Activated CD8-positive, alpha-beta memory T cell treated with anti-CD3 and anti-CD28 coated beads, Interleukin-2, amount 50 U/mL, for 24 hours (primary cell): ENCODE data around the gene SCARB2.

Source experiments
- DNase-seq: peaks from one replicate; pipeline ENCODE4 v3.0.0-alpha.2; 2020; ENCODE audit errors: extremely low read depth

Gene SCARB2

GRCh38 chr4:76198411-76199237 lies 15.0 kb downstream of the SCARB2 start:
- DNase-seq: no peak

- no peak for DNase-seq
These were observed 15.6 kb downstream of the SCARB2 start for GRCh38 chr4:76197971-76198410.

GRCh38 chr4:76197031-76197743 lies 16.4 kb downstream of the SCARB2 start:
- no peak for DNase-seq

GRCh38 chr4:76196376-76196775 lies 17.2 kb downstream of the SCARB2 start:
- DNase-seq: no peak

DNA sequence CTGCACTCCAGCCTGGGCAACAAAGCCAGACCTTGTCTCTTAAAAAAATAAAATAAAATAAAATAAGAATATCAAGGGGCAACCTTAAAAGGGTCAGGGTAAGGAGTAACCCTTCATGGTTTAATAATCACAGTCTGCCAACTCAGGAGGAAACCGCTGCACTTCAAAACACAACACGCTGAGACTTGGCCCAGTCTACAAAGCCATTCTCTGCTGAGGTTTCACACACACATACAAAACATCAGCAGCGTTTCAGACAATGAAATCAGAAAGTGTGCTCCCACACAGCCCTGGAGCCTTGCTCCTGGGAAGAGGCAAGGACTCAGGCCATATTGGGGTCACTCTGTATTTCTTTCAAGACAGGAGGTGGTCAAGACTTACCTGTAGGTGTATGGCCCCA lies 18.3 kb downstream of the SCARB2 start:
- no peak for DNase-seq

- no peak for DNase-seq
These were observed 19.3 kb downstream of the SCARB2 start for GRCh38 chr4:76194325-76194724.

GRCh38 chr4:76192236-76192635 lies 21.4 kb downstream of the SCARB2 start:
- DNase-seq: no peak

GRCh38 chr4:76188557-76188956 lies 25.1 kb downstream of the SCARB2 start:
- no peak for DNase-seq

DNA sequence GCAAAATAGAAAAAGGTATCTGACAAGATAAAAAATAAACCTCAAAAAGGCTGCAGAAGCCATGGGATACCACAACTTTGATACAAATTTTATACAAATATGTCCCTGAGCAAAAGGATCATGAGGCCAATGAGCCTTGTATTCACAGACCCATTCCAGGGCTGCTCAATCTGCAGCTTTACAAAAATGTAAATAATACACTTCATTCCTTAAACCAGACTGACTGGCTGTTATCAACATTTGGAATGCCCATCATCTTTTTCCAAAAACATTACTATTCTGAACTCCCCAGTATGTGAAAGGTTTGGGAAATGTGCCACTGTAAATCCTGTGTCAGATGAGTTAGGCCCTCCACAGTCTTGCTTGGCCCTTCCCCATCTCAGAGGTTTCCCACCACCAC lies 25.5 kb downstream of the SCARB2 start:
- DNase-seq: no peak

- DNase-seq: no peak
These were observed 26.5 kb downstream of the SCARB2 start for GRCh38 chr4:76187152-76187551.

GRCh38 chr4:76182463-76182862 lies 31.2 kb downstream of the SCARB2 start:
- no peak for DNase-seq

DNA sequence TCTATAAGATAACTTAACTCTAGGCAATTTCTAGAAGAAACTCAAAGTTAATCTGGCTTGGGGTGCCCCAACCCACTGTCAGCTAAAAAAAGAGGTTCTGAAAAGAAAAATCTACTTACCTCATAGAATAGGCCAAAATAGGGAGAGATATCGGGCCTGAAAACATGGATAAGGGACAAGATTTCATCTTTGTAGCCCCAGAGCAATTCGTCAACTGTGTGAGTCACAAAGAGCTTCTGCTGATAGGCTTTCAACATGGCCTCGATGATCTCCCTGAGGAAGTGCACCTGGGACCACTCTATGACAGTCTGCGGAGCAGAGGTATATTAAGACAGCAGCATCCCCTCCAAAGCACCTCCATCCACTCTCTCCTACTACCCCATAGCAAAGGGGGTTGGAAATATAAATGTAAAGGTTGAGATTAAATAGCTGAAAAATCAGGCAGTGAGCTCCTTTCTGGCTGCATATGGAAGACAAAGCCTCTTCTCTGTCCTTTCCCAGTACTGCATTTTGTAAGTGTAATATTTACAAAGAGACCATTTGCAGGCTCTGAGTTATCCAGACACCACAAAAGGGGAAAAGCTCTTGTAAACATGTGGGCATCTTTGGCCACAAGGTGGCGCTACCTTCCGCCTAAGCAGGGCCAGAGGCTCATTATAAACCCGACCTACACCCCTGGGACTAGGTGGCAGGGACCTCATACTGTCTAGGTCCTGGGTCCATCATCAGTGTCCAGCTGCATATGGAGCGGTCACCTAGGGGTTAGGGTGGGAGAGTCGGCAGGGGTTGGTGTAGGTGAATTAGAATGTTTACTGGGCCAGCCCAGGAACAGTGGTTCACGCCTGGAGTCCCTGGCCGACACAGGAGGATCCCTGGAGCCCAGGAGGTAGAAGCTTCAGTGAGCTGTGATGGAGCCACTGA lies 34.0 kb downstream of the SCARB2 start:
- DNase-seq: peak; percentile 52

GRCh38 chr4:76178296-76178695 lies 35.3 kb downstream of the SCARB2 start:
- no peak for DNase-seq

GRCh38 chr4:76177709-76178108 lies 35.9 kb downstream of the SCARB2 start:
- DNase-seq: no peak

DNA sequence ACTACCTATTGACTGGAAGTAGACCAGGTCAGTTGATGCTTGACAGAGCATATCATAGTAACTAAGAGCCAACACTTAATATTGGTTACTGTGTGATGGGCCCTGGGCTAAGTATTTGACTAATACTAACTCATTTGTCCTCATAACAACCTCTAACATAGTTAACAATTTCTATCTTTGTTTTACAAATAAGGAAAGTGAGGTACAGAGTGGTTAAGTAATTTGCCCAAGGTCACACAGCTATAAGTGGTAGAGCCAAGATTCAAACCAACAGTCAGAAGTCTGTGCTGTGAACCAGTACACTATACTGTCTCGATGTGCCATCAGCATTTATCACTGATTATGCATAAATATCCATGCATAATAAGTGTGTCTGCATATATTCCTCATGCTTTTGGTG lies 38.3 kb downstream of the SCARB2 start:
- no peak for DNase-seq

- no peak for DNase-seq
These were observed 39.4 kb downstream of the SCARB2 start for GRCh38 chr4:76174216-76174615.

DNA sequence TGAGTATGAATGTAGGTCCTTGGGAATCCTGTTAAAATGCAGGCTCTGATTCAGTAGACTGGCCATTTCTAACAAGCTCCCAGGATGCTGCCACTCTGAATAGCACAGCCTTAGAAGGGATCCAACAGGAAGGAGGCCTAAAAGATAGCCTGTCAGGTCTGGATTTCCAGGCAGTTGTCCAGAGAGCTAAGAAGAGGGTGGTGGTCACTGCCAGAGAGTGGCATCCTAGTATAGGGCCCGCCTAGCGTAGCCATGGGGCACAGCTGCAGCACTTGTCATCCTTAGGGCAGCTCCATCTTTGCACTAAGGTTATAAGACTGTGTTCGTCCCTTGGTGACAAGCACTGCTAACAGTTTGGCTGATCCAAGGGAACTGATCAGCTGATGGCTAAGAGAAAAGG lies 44.9 kb downstream of the SCARB2 start:
- no peak for DNase-seq

GRCh38 chr4:76166480-76166879 lies 47.1 kb downstream of the SCARB2 start:
- DNase-seq: no peak

GRCh38 chr4:76160355-76160754 lies 53.3 kb downstream of the SCARB2 start:
- DNase-seq: no peak

DNA sequence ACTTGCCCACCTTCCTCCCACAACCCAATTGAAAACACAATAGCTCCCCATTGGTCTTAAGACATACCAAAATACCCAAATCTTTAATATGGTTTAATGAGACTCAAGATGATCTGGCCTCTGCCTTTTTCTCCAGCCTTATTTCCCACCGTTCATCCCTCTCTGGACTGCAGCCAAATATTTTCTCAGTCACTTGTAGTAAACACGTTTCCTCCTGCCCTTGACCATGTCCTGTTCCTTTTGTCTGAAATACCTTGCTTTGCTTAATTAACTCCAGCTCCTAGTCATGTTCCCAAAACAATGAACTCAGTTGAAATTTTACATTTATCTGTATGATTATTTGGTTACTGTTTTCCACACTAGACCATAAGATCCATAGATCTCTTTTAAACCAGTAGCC lies 57.0 kb downstream of the SCARB2 start:
- no peak for DNase-seq

GRCh38 chr4:76155979-76156378 lies 57.6 kb downstream of the SCARB2 start:
- DNase-seq: no peak

GRCh38 chr4:76153356-76153755 lies 60.3 kb downstream of the SCARB2 start:
- DNase-seq: no peak
